ENCODE results near the gene NEK9. TPM values are rescaled to one million over a fixed set of nuclear protein-coding genes. Genes with fewer than 3 reads are reported as not detected.
A peak's percentile ranks its signal among the peaks of the same experiment; 100 is the strongest.

Gene NEK9
- total and polyA plus RNA-seq, 10 of the 15 experiments (the other 5 are each of a cell fraction or from before 2014, with no cell fraction given) = 6.0 to 78.8 (median 44.7) TPM

- TF ChIP-seq MEF2B (IDR thresholded peaks at IDR 0.05; ENCODE audit: partially characterized antibody, poor library complexity, severe bottlenecking) (no peak), POU2F2 (IDR thresholded peaks at IDR 0.05; ENCODE audit: borderline replicate concordance, low read depth, low read length) (peak; percentile 45; the same call in 1 of the 3 replicates), ATF3 (IDR thresholded peaks at IDR 0.05; ENCODE audit: borderline replicate concordance, extremely low read depth, low read depth, low read length) (no peak), SREBF2 (IDR thresholded peaks at IDR 0.05; ENCODE audit: low read length) (no peak; the same call in 1 of the 2 replicates), RELA (IDR thresholded peaks at IDR 0.05; ENCODE audit: borderline replicate concordance, partially characterized antibody) (no peak), SMARCA5 (IDR thresholded peaks at IDR 0.05) (no peak; the same call in 1 of the 2 replicates), BCLAF1 (IDR thresholded peaks at IDR 0.05) (no peak), CBFB (IDR thresholded peaks at IDR 0.05; ENCODE audit: low read depth) (peak; percentile 72), POLR2A (IDR thresholded peaks at IDR 0.05; ENCODE audit: low read depth, low read length) (peak; percentile 98), TCF12 (IDR thresholded peaks at IDR 0.05; ENCODE audit: low read depth, low read length) (peak; percentile 61; the same call in 1 of the 2 replicates), NKRF (conservative IDR thresholded peaks at IDR 0.05) (peak; percentile 84), MYB (IDR thresholded peaks at IDR 0.05; ENCODE audit: borderline replicate concordance, low read depth, low read length) (no peak), DPF2 (IDR thresholded peaks at IDR 0.05) (peak; percentile 82), ZNF687 (IDR thresholded peaks at IDR 0.05) (peak; percentile 98), CBX3 (IDR thresholded peaks at IDR 0.05; ENCODE audit: borderline replicate concordance, low read depth) (no peak), PAX5 (IDR thresholded peaks at IDR 0.05; ENCODE audit: borderline replicate concordance, low read depth, low read length) (no peak), TCF3 (IDR thresholded peaks at IDR 0.05; ENCODE audit: borderline replicate concordance, insufficient read depth, low read depth, low read length) (0 out of 2 replicates have a peak, but pooled peaks have one; percentile 31), SMAD1 (IDR thresholded peaks at IDR 0.05; ENCODE audit: low read depth, partially characterized antibody) (no peak)
Observed at GRCh38 chr14:75126679-75127473, at the start of gene NEK9 (continued).
